Loucy (cell line): ENCODE data around the gene NCOA5.

Source experiments
- H2AFZ ChIP-seq: fragments of 200-600 bp; sonication (generic); 2 replicates; pipeline ENCODE4 v1.6.0; 2016; ENCODE audit warnings: antibody characterized with exemption, mild to moderate bottlenecking, low read length, moderate library complexity
- H3F3A ChIP-seq: fragments of 200-600 bp; 2 replicates; pipeline ENCODE4 v1.6.0; 2016; ENCODE audit warnings: antibody characterized with exemption, low read depth, mild to moderate bottlenecking
- H3K27me3 ChIP-seq: fragments of 200-600 bp; sonication (generic); 2 replicates; pipeline ENCODE4 v1.6.1; 2014; ENCODE audit warnings: low read length, mild to moderate bottlenecking; ENCODE audit not compliant: insufficient read depth, poor library complexity, severe bottlenecking
- H3K36me3 ChIP-seq: fragments of 200-600 bp; sonication (generic); 2 replicates; pipeline ENCODE4 v1.6.1; 2016; ENCODE audit warnings: low read length; ENCODE audit not compliant: insufficient read depth
- H3K4me1 ChIP-seq: fragments of 200-600 bp; sonication (generic); 2 replicates; pipeline ENCODE4 v1.5.1; 2014; ENCODE audit warnings: low read length, mild to moderate bottlenecking; ENCODE audit not compliant: insufficient read depth, poor library complexity, severe bottlenecking
- H3K4me2 ChIP-seq: fragments of 200-600 bp; sonication (generic); 2 replicates; pipeline ENCODE4 v1.6.0; 2014; ENCODE audit warnings: antibody characterized with exemption, low read length, low read depth, mild to moderate bottlenecking; ENCODE audit not compliant: poor library complexity, severe bottlenecking
- H3K4me3 ChIP-seq: fragments of 200-600 bp; sonication (generic); 2 replicates; pipeline ENCODE4 v1.5.1; 2014; ENCODE audit warnings: low read length, mild to moderate bottlenecking, mixed read lengths; ENCODE audit not compliant: poor library complexity, severe bottlenecking
- H3K79me2 ChIP-seq: fragments of 200-600 bp; sonication (generic); 2 replicates; pipeline ENCODE4 v1.6.1; 2014; ENCODE audit warnings: low read length; ENCODE audit not compliant: insufficient read depth
- H3K9ac ChIP-seq: fragments of 200-600 bp; sonication (generic); 2 replicates; pipeline ENCODE4 v1.6.0; 2014; ENCODE audit warnings: mild to moderate bottlenecking, low read depth, low read length, moderate library complexity; ENCODE audit not compliant: poor library complexity, severe bottlenecking
- H3K9me2 ChIP-seq: fragments of 200-600 bp; sonication (generic); replicated peaks from 2 replicates; pipeline ENCODE4 v1.6.1; 2016; ENCODE audit warnings: low read depth, low read length, mixed read lengths
- H3K9me3 ChIP-seq: fragments of 200-600 bp; sonication (generic); 2 replicates; pipeline ENCODE4 v1.6.1; 2014; ENCODE audit warnings: mild to moderate bottlenecking, antibody characterized with exemption, low read length, low read depth; ENCODE audit not compliant: insufficient read depth
- H4K20me1 ChIP-seq: fragments of 200-600 bp; sonication (generic); 2 replicates; pipeline ENCODE4 v1.6.0; 2014; ENCODE audit warnings: antibody characterized with exemption, low read length, mild to moderate bottlenecking; ENCODE audit not compliant: insufficient read depth, poor library complexity, severe bottlenecking
- EZH2phosphoT487 ChIP-seq: fragments of 200-600 bp; IDR thresholded peaks from 2 replicates; pipeline ENCODE4 v1.6.1; 2018; ENCODE audit warnings: antibody characterized with exemption, mild to moderate bottlenecking, moderate library complexity, borderline replicate concordance
- TF ChIP-seq, protein P1 (sequence below): fragments of 200-600 bp; sonication (generic); conservative IDR thresholded peaks from 2 replicates; pipeline ENCODE4 v1.5.1; 2014; ENCODE audit warnings: mild to moderate bottlenecking, antibody characterized with exemption, low read length

NCOA5 gene

DNA sequence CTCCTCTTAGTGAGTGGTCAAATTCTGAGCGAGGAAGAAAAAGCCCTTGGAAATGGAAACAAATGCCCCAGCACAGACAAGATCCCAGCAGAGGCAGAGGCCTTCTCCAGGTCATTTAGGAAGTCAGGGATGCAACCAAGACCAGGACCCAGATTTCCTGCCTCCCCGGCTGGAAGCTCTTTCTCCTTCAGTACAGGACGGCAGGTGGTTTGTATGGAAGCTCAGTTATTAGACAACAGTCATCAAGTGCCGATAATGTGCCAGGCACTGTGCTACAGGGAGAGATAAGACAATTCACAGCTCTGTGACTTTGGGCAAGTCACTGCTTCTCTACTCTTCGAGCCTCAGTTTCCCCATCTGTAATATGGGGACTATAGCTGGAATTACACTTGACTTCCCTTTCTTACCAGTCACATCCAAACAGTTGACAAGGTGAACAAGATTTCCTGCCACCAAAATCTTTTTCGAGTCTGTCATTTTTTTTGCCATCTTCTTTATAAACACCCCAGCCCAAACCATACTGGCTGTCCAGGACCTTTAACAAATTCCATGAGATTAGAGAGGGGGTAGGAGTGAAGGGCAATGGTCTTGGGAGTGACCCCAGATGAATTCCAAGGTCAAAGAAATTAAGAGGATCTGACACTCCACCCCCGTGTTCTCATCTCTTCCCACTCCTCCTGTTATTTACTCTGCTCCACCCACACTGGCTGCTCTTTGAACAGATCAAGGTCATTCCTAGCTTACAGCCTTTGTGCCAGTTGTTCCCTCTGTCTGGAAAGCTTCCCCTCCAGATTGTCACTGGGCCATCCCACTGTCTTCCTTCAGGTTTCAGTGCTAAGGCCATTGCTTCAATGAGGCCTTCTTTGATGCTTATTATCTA is 75.0 kb downstream of the NCOA5 start:
- peak overlapping the region; percentile 71 for H3K4me3 ChIP-seq
- H4K20me1 ChIP-seq, result no peaks in the 10 kb centered on the region
- H3K4me1 ChIP-seq, result peaks cover 8% of the 10 kb centered on the region
- no peak overlapping the region for H3K9ac ChIP-seq
- H3F3A ChIP-seq, result no peaks in the 10 kb centered on the region
- no peaks in the 10 kb centered on the region for H3K27me3 ChIP-seq
- peak overlapping the region; percentile 42; the same call in 1 of the 2 replicates for H2AFZ ChIP-seq
- no peaks in the 10 kb centered on the region for H3K36me3 ChIP-seq
- no peaks in the 10 kb centered on the region for H3K9me2 ChIP-seq
- TF ChIP-seq EZH2phosphoT487, result no peak
- TF ChIP-seq, protein P1, sequence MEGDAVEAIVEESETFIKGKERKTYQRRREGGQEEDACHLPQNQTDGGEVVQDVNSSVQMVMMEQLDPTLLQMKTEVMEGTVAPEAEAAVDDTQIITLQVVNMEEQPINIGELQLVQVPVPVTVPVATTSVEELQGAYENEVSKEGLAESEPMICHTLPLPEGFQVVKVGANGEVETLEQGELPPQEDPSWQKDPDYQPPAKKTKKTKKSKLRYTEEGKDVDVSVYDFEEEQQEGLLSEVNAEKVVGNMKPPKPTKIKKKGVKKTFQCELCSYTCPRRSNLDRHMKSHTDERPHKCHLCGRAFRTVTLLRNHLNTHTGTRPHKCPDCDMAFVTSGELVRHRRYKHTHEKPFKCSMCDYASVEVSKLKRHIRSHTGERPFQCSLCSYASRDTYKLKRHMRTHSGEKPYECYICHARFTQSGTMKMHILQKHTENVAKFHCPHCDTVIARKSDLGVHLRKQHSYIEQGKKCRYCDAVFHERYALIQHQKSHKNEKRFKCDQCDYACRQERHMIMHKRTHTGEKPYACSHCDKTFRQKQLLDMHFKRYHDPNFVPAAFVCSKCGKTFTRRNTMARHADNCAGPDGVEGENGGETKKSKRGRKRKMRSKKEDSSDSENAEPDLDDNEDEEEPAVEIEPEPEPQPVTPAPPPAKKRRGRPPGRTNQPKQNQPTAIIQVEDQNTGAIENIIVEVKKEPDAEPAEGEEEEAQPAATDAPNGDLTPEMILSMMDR, result no peak
- no peaks in the 10 kb centered on the region for H3K79me2 ChIP-seq
- H3K4me2 ChIP-seq, result peak overlapping the region; percentile 82
- H3K9me3 ChIP-seq, result no peaks in the 10 kb centered on the region

DNA sequence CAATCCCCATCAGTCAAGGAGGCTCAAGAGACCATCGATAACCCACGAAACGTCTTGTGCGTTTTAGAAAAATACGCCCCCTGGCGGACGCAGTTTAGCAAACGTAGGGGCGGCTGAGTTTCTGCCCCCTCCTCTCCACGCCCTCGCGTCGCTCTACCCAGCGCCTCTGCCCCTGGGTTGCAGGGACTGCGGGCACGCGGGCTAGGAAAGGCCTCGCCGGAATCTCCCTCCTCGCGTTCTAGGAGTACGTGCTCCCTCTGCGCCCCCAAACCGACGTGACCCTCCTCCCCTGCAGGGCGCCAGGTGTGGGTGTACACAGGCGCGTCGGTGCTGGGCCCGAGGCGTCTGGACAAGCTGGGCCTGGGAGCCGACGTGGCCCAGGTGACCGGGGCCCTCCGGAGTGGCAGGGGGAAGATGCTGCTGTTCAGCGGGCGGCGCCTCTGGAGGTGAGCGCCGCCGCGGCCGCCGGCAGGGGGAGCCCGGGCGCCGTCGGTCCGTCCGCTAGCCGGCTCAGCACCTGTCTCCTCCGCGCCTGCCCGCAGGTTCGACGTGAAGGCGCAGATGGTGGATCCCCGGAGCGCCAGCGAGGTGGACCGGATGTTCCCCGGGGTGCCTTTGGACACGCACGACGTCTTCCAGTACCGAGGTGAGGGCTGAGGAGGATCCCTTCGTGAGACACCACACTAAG is 75.8 kb downstream of the NCOA5 start:
- peak overlapping the region; percentile 85 for H2AFZ ChIP-seq

DNA sequence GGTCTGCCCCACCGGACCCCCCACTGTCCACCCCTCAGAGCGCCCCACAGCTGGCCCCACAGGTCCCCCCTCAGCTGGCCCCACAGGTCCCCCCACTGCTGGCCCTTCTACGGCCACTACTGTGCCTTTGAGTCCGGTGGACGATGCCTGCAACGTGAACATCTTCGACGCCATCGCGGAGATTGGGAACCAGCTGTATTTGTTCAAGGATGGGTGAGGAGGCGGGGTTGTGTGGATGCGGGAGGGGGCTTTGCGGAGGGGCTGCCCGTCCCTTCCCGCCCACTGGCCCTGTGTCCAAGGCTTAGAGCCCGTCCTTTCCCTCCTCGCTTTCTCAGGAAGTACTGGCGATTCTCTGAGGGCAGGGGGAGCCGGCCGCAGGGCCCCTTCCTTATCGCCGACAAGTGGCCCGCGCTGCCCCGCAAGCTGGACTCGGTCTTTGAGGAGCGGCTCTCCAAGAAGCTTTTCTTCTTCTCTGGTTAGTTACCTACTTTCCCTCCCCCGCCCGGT is 76.4 kb downstream of the NCOA5 start:
- Histone ChIP-seq H3K9me3 (no peaks in the 10 kb centered on the region), H3K9me2 (no peaks in the 10 kb centered on the region), H2AFZ (peak overlapping the region; percentile 85), H3K79me2 (no peaks in the 10 kb centered on the region), H3K36me3 (no peaks in the 10 kb centered on the region), H3K27me3 (no peaks in the 10 kb centered on the region), H3K4me2 (peak overlapping the region; percentile 82), H3K9ac (no peak overlapping the region), H3K4me3 (no peak overlapping the region), H3K4me1 (peaks cover 18% of the 10 kb centered on the region), H4K20me1 (no peaks in the 10 kb centered on the region), H3F3A (no peaks in the 10 kb centered on the region)
- no peak for TF ChIP-seq EZH2phosphoT487
- TF ChIP-seq, protein P1, result no peak

More for the DNA sequence above, 75.8 kb downstream of the NCOA5 start:
- TF ChIP-seq, protein P1, result peak; percentile 86
- no peak for TF ChIP-seq EZH2phosphoT487
- H3K4me2 ChIP-seq, result peak overlapping the region; percentile 82
- H3K36me3 ChIP-seq, result no peaks in the 10 kb centered on the region
- H3K9me3 ChIP-seq, result no peaks in the 10 kb centered on the region
- H4K20me1 ChIP-seq, result no peaks in the 10 kb centered on the region
- no peaks in the 10 kb centered on the region for H3K9me2 ChIP-seq
- H3K4me3 ChIP-seq, result peak overlapping the region; percentile 71
- peaks cover 12% of the 10 kb centered on the region for H3K4me1 ChIP-seq
- no peaks in the 10 kb centered on the region for H3F3A ChIP-seq
- no peaks in the 10 kb centered on the region for H3K27me3 ChIP-seq
- no peaks in the 10 kb centered on the region for H3K79me2 ChIP-seq
- H3K9ac ChIP-seq, result no peak overlapping the region
